GM12878 (cell line): ENCODE results near the gene RAB3C. TPM values are rescaled to one million over a fixed set of nuclear protein-coding genes. Genes with fewer than 3 reads are reported as not detected.

Source experiments
- ATAC-seq: fragments of 200-7000 bp; cut with Tn5 transposase; 3 replicates; pipeline ENCODE4 v1.9.1; 2020; ENCODE audit warnings: mild to moderate bottlenecking, moderate library complexity
- BruUV-seq: library from RNA; stranded (reverse); fragments of 400-500 nt; replicated peaks from 2 replicates; lab custom pipeline; 2021; lab: Mats Ljungman, UMichigan
- CTCF ChIA-PET: fragments of 300-600 bp; sonication (Branson Sonifier 250); formaldehyde crosslinking; extraction: SDS; loops from one replicate; lab custom pipeline; 2021; ENCODE audit warnings: inconsistent platforms; lab: Yijun Ruan, JAX
- POLR2A ChIA-PET: fragments of 350-600 bp; formaldehyde crosslinking; extraction: SDS; loops from one replicate; lab custom pipeline; 2021; ENCODE audit warnings: inconsistent platforms; lab: Charles Lee
- RAD21 ChIA-PET: fragments of 300-600 bp; sonication (Branson Sonifier 250); formaldehyde crosslinking; loops from one replicate; lab custom pipeline; 2023; ENCODE audit warnings: antibody characterized with exemption; ENCODE audit not compliant: unreplicated experiment; lab: Charles Lee
- SMC1A ChIA-PET: fragments of 300-600 bp; sonication (Branson Sonifier 250); formaldehyde crosslinking; loops from one replicate; lab custom pipeline; 2023; ENCODE audit not compliant: unreplicated experiment, uncharacterized antibody; lab: Charles Lee
- DNase-seq: peaks from one replicate; pipeline ENCODE4 v3.0.0-alpha.2; 2011; ENCODE audit warnings: low read depth, low spot score
- FAIRE-seq: peaks from 3 replicates; lab custom pipeline; 2011; peaks lifted over from hg19 to GRCh38; lab: Jason Lieb, UNC
- H2AFZ ChIP-seq: 2 replicates; pipeline ENCODE4 v1.6.0; 2011; ENCODE audit warnings: low read depth, low read length, control low read depth; ENCODE audit not compliant: control insufficient read depth
- H3K27ac ChIP-seq: 2 replicates; pipeline ENCODE4 v1.5.1; 2011; ENCODE audit warnings: control low read depth; ENCODE audit not compliant: control insufficient read depth, insufficient read depth
- H3K27me3 ChIP-seq, 2 experiments: replicated peaks in 1 of 2; 2 replicates each; pipeline versions ENCODE4 v1.6.0 to v1.6.1; 2011; ENCODE audit warnings: low read length in 1 of 2; ENCODE audit not compliant: control insufficient read depth in 2 of 2, insufficient read depth in 2 of 2
- H3K36me3 ChIP-seq, 2 experiments: 2 replicates each; pipeline ENCODE4 v1.5.1; 2011; ENCODE audit warnings: low read length in 1 of 2; ENCODE audit not compliant: control insufficient read depth in 2 of 2, insufficient read depth in 2 of 2
- H3K4me1 ChIP-seq: 2 replicates; pipeline ENCODE4 v1.6.1; 2011; ENCODE audit warnings: mild to moderate bottlenecking, low read length, moderate library complexity, mixed read lengths; ENCODE audit not compliant: control insufficient read depth, insufficient read depth
- H3K4me2 ChIP-seq: 2 replicates; pipeline ENCODE4 v1.6.0; 2011; ENCODE audit warnings: control low read depth; ENCODE audit not compliant: control insufficient read depth, insufficient read depth
- H3K4me3 ChIP-seq: fragments of 200-600 bp; sonication (generic); 2 replicates; pipeline ENCODE4 v1.5.1; 2016
- H3K79me2 ChIP-seq: 2 replicates; pipeline ENCODE4 v1.6.0; 2011; ENCODE audit warnings: low read length; ENCODE audit not compliant: control insufficient read depth, insufficient read depth
- H3K9ac ChIP-seq: 2 replicates; pipeline ENCODE4 v1.8.0; 2011; ENCODE audit warnings: low read length, control low read depth, mixed read lengths; ENCODE audit not compliant: control insufficient read depth, insufficient read depth
- H3K9me3 ChIP-seq: replicated peaks from 3 replicates; pipeline ENCODE4 v1.5.1; 2011; ENCODE audit warnings: mild to moderate bottlenecking, low read length; ENCODE audit not compliant: control insufficient read depth, insufficient read depth
- H4K20me1 ChIP-seq: 2 replicates; pipeline ENCODE4 v1.6.0; 2011; ENCODE audit not compliant: control insufficient read depth, insufficient read depth
- BACH1 ChIP-seq: fragments of 450-650 bp; IDR thresholded peaks from 2 replicates; pipeline ENCODE4 v1.6.1; 2017; ENCODE audit warnings: mild to moderate bottlenecking, borderline replicate concordance
- HDAC2 ChIP-seq: fragments of 200-600 bp; sonication (generic); IDR thresholded peaks from 2 replicates; pipeline ENCODE4 v1.6.1; 2017
- MLLT1 ChIP-seq: fragments of 450-650 bp; IDR thresholded peaks from 2 replicates; pipeline ENCODE4 v1.6.1; 2016; ENCODE audit warnings: mild to moderate bottlenecking
- NFXL1 ChIP-seq: fragments of 450-650 bp; IDR thresholded peaks from 2 replicates; pipeline ENCODE4 v1.6.1; 2017; ENCODE audit warnings: antibody characterized with exemption, mild to moderate bottlenecking, borderline replicate concordance
- NR2C1 ChIP-seq: fragments of 450-650 bp; IDR thresholded peaks from 2 replicates; pipeline ENCODE4 v1.6.1; 2017; ENCODE audit warnings: antibody characterized with exemption, mild to moderate bottlenecking, moderate library complexity
- POLR2A ChIP-seq: IDR thresholded peaks from 2 replicates; pipeline ENCODE4 v1.6.1; 2011; ENCODE audit warnings: low read depth, mild to moderate bottlenecking, low read length
- TAF1 ChIP-seq: IDR thresholded peaks from 2 replicates; pipeline ENCODE4 v1.6.1; 2011; ENCODE audit warnings: mild to moderate bottlenecking, low read depth, low read length, borderline replicate concordance
- TCF3 ChIP-seq: IDR thresholded peaks from 2 replicates; pipeline ENCODE4 v1.6.1; 2012; ENCODE audit warnings: low read depth, mild to moderate bottlenecking, low read length, borderline replicate concordance; ENCODE audit not compliant: insufficient read depth
- USF2 ChIP-seq: IDR thresholded peaks from 2 replicates; pipeline ENCODE4 v1.6.1; 2011; ENCODE audit warnings: low read depth, low read length, improper control_type of control experiment, borderline replicate concordance
- ZBTB4 ChIP-seq: fragments of 450-650 bp; formaldehyde crosslinking; IDR thresholded peaks from 2 replicates; pipeline ENCODE4 v1.4.0; 2022; ENCODE audit warnings: mild to moderate bottlenecking, moderate library complexity
- ZBTB40 ChIP-seq: fragments of 450-650 bp; IDR thresholded peaks from 2 replicates; pipeline ENCODE4 v1.6.1; 2016; ENCODE audit warnings: mild to moderate bottlenecking, moderate library complexity, borderline replicate concordance
- WGBS: methylation state at CpG from one replicate; pipeline ENCODE4 v1.1.6; 2016; ENCODE audit warnings: low lambda C conversion rate; ENCODE audit not compliant: insufficient replicate concordance, insufficient coverage; ENCODE audit errors: missing lambda C conversion rate; 5-methylcytosine and 5-hydroxymethylcytosine counted together
- in situ Hi-C: fragments of 300-500 bp; cut with MboI; formaldehyde crosslinking; loops from 9 replicates; pipeline ENCODE4 v1.14.3; 2018; ENCODE audit warnings: mixed read lengths
- intact Hi-C: fragments of 100-400 bp; cut with micrococcal nuclease; formaldehyde crosslinking; loops from one replicate; pipeline ENCODE4 v1.14.2; 2022; ENCODE audit not compliant: unreplicated experiment
- polyA plus RNA-seq, 11 experiments: library from polyadenylated mRNA; depleted of rRNA in 4 of 11; unstranded in 6 of 11; stranded (reverse) in 5 of 11; fragments of >200 nt; fragmentation: Nextera tagmentation in 4 of 11; fragmentation: Illumina TruSeq in 1 of 11; extraction: Ambion mirVana in 4 of 11; extraction: Trizol in 1 of 11; gene quantifications; 1 replicate in 1 of 11; 2 replicates in 10 of 11; pipeline versions ENCODE4 v1.2.1 to v1.2.3, GENCODE V29; 2011 to 2016; ENCODE audit warnings: inconsistent platforms in 2 of 11, missing spikeins in 2 of 11, low read depth in 1 of 11
- total RNA-seq, 4 experiments: library from RNA; depleted of rRNA in 3 of 4; stranded (reverse); fragments of >200 nt in 3 of 4; fragmentation: Illumina TruSeq in 1 of 4; extraction: Trizol in 1 of 4; gene quantifications; 2 replicates each; pipeline versions ENCODE4 v1.2.1 to v1.2.3, GENCODE V29; 2013 to 2021

The RAB3C gene
- total and polyA plus RNA-seq, 10 of the 15 experiments (the other 5 are each of a cell fraction or from before 2014, with no cell fraction given): not detected

GRCh38 chr5:58571501-58571900 lies 11.4 kb upstream of the RAB3C start:
- no peak for ATAC-seq
- RAD21 ChIA-PET: no interaction called here
- Histone ChIP-seq H2AFZ (no peak overlapping the region), H3K79me2 (no peaks in the 10 kb centered on the region), H3K36me3 (no peaks in the 10 kb centered on the region), H3K27me3 (no peaks in the 10 kb centered on the region), H3K9ac (no peak overlapping the region), H3K4me3 (no peak overlapping the region)
- SMC1A ChIA-PET: interaction anchor here (1.4 kb wide), 1 partner anchor 19 kb away, joined by 3 read pairs; no protein-coding TSS in a partner anchor
- in situ Hi-C loops: no loop called here
- POLR2A ChIA-PET: no interaction called here
- DNase-seq: no peak
- TF ChIP-seq MLLT1: no peak
- TF ChIP-seq ZBTB40: no peak
- TF ChIP-seq POLR2A: no peak
- no peak for TF ChIP-seq TCF3
- no peak for TF ChIP-seq BACH1
- TF ChIP-seq TAF1: no peak
- TF ChIP-seq NFXL1: no peak
- TF ChIP-seq USF2: no peak
- no peak for TF ChIP-seq ZBTB4
- no peak for TF ChIP-seq HDAC2
- TF ChIP-seq NR2C1: no peak
- TF ChIP-seq, all 136 proteins: peak for 0
- Histone ChIP-seq H3K27ac (no peak overlapping the region), H3K4me2 (no peak overlapping the region), H4K20me1 (no peaks in the 10 kb centered on the region), H3K4me1 (no peaks in the 10 kb centered on the region), H3K9me3 (no peaks in the 10 kb centered on the region)
- 29% methylated on average over 2 of the region's 2 CpGs for WGBS
- intact Hi-C loops: no loop called here
- CTCF ChIA-PET: interaction anchor here (0.9 to 1.1 kb wide), 2 partner anchors 9 to 22 kb away, joined by 3 read pairs; no protein-coding TSS in a partner anchor
- BruUV-seq: no TSS peak
- FAIRE-seq: no peak
